ENCODE results near the gene CFAP45.

DNA sequence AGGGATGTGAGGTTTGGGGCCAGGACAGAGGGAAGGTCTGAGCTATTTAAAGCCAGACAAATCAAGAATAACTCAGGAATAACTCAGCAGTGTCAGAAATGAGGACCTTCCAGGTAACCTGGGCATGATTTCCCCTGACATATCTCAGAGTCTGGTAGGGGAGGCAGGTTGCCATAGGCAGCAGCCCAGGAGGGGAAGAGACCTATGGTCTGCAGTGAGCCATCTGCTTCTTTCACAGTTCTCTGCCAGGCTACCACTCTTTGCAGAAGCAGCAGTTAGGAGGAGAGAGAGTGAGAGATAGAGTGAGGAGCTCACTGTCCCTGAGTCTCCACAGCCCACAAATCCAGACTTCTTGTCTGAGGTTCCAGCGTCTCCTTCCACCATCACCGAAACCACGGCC, 31.2 kb downstream of the CFAP45 start:
- TF ChIP-seq, protein P1, sequence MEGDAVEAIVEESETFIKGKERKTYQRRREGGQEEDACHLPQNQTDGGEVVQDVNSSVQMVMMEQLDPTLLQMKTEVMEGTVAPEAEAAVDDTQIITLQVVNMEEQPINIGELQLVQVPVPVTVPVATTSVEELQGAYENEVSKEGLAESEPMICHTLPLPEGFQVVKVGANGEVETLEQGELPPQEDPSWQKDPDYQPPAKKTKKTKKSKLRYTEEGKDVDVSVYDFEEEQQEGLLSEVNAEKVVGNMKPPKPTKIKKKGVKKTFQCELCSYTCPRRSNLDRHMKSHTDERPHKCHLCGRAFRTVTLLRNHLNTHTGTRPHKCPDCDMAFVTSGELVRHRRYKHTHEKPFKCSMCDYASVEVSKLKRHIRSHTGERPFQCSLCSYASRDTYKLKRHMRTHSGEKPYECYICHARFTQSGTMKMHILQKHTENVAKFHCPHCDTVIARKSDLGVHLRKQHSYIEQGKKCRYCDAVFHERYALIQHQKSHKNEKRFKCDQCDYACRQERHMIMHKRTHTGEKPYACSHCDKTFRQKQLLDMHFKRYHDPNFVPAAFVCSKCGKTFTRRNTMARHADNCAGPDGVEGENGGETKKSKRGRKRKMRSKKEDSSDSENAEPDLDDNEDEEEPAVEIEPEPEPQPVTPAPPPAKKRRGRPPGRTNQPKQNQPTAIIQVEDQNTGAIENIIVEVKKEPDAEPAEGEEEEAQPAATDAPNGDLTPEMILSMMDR (IDR thresholded peaks at IDR 0.05; ENCODE audit: low read length): no peak
- no peak for TF ChIP-seq EZH2 (IDR thresholded peaks at IDR 0.05; ENCODE audit: borderline replicate concordance, low read length)
